GM21737 (cell line): ENCODE measurements around the gene ITGA3.
"Not testable (repeated sequence)": the region's sequence is repeated elsewhere in the genome, so short reads cannot be mapped to it uniquely, and the experiment has no call there.

Experiments
- ATAC-seq: cut with Tn5 transposase; IDR thresholded peaks from one replicate; pipeline ENCODE4 v1.9.1; 2021; ENCODE audit warnings: mild to moderate bottlenecking, moderate library complexity; ENCODE audit not compliant: unreplicated experiment

Gene ITGA3

GRCh38 chr17:50034498-50035364 lies 21.2 kb upstream of the ITGA3 start:
- ATAC-seq, result no peak

- ATAC-seq, result no peak
Observed at GRCh38 chr17:50035421-50035879, 20.5 kb upstream of the ITGA3 start.

GRCh38 chr17:50035945-50036344 lies 20.0 kb upstream of the ITGA3 start:
- no peak for ATAC-seq

- no peak for ATAC-seq
Observed at GRCh38 chr17:50036455-50037261, 19.3 kb upstream of the ITGA3 start.

- no peak for ATAC-seq
Observed at GRCh38 chr17:50037321-50038107, 18.4 kb upstream of the ITGA3 start.

GRCh38 chr17:50039058-50039457 lies 16.9 kb upstream of the ITGA3 start:
- no peak for ATAC-seq

GRCh38 chr17:50040496-50040895 lies 15.4 kb upstream of the ITGA3 start:
- ATAC-seq, result not testable (repeated sequence)

GRCh38 chr17:50042211-50042610 lies 13.7 kb upstream of the ITGA3 start:
- no peak for ATAC-seq

- no peak for ATAC-seq
Observed at GRCh38 chr17:50043290-50044148, 12.4 kb upstream of the ITGA3 start.

GRCh38 chr17:50044483-50044882 lies 11.4 kb upstream of the ITGA3 start:
- no peak for ATAC-seq

- no peak for ATAC-seq
Observed at GRCh38 chr17:50045154-50045553, 10.8 kb upstream of the ITGA3 start.

- no peak for ATAC-seq
Observed at GRCh38 chr17:50046179-50046578, 9.7 kb upstream of the ITGA3 start.

- no peak for ATAC-seq
Observed at GRCh38 chr17:50046667-50047066, 9.2 kb upstream of the ITGA3 start.

- no peak for ATAC-seq
Observed at GRCh38 chr17:50047083-50047482, 8.8 kb upstream of the ITGA3 start.

GRCh38 chr17:50047488-50048126 lies 8.3 kb upstream of the ITGA3 start:
- no peak for ATAC-seq

- ATAC-seq, result no peak
Observed at GRCh38 chr17:50048146-50048720, 7.7 kb upstream of the ITGA3 start.

GRCh38 chr17:50048988-50049387 lies 6.9 kb upstream of the ITGA3 start:
- no peak for ATAC-seq

- no peak for ATAC-seq
Observed at GRCh38 chr17:50049636-50050035, 6.3 kb upstream of the ITGA3 start.

- no peak for ATAC-seq
Observed at GRCh38 chr17:50050431-50051032, 5.4 kb upstream of the ITGA3 start.
